Testis (tissue), 2 donors: ENCODE results near the gene AIG1.

Source experiments
- POLR2A ChIP-seq: fragments of 450-650 bp; IDR thresholded peaks from one replicate; pipeline ENCODE4 v1.6.1; 2017; ENCODE audit warnings: antibody characterized with exemption, mild to moderate bottlenecking, moderate library complexity
- TF ChIP-seq, protein P1 (sequence below), 3 experiments: fragments of 450-650 bp in 2 of 3; fragments of 200-600 bp in 1 of 3; sonication (generic) in 1 of 3; IDR thresholded peaks; one replicate each; pipeline ENCODE4 v1.5.1; 2016 to 2019; ENCODE audit warnings: antibody characterized with exemption in 3 of 3, mild to moderate bottlenecking in 2 of 3, moderate library complexity in 1 of 3

GRCh38 chr6:143103916-143104315, 43.2 kb downstream of the AIG1 start:
- TF ChIP-seq, protein P1, sequence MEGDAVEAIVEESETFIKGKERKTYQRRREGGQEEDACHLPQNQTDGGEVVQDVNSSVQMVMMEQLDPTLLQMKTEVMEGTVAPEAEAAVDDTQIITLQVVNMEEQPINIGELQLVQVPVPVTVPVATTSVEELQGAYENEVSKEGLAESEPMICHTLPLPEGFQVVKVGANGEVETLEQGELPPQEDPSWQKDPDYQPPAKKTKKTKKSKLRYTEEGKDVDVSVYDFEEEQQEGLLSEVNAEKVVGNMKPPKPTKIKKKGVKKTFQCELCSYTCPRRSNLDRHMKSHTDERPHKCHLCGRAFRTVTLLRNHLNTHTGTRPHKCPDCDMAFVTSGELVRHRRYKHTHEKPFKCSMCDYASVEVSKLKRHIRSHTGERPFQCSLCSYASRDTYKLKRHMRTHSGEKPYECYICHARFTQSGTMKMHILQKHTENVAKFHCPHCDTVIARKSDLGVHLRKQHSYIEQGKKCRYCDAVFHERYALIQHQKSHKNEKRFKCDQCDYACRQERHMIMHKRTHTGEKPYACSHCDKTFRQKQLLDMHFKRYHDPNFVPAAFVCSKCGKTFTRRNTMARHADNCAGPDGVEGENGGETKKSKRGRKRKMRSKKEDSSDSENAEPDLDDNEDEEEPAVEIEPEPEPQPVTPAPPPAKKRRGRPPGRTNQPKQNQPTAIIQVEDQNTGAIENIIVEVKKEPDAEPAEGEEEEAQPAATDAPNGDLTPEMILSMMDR (IDR thresholded peaks at IDR 0.05), result no peak
- no peak for TF ChIP-seq POLR2A
